GM12878 (cell line): ENCODE data around the gene ALG6.

ENCODE experiments used
- BCL11A ChIP-seq: IDR thresholded peaks from 2 replicates; pipeline ENCODE4 v1.6.1; 2011; ENCODE audit warnings: low read depth, low read length
- FOS ChIP-seq: IDR thresholded peaks from 3 replicates; pipeline ENCODE4 v1.6.1; 2011; ENCODE audit warnings: borderline replicate concordance; ENCODE audit not compliant: insufficient read length; ENCODE audit errors: extremely low read depth
- LARP7 ChIP-seq: fragments of 450-650 bp; IDR thresholded peaks from 2 replicates; pipeline ENCODE4 v1.6.1; 2017; ENCODE audit warnings: mild to moderate bottlenecking
- SIN3A ChIP-seq: IDR thresholded peaks from 2 replicates; pipeline ENCODE4 v1.6.1; 2012; ENCODE audit warnings: low read depth, low read length, improper control_type of control experiment
- TF ChIP-seq, protein P1 (sequence below): fragments of 450-650 bp; IDR thresholded peaks from 2 replicates; pipeline ENCODE4 v1.6.1; 2016; ENCODE audit warnings: mild to moderate bottlenecking

DNA sequence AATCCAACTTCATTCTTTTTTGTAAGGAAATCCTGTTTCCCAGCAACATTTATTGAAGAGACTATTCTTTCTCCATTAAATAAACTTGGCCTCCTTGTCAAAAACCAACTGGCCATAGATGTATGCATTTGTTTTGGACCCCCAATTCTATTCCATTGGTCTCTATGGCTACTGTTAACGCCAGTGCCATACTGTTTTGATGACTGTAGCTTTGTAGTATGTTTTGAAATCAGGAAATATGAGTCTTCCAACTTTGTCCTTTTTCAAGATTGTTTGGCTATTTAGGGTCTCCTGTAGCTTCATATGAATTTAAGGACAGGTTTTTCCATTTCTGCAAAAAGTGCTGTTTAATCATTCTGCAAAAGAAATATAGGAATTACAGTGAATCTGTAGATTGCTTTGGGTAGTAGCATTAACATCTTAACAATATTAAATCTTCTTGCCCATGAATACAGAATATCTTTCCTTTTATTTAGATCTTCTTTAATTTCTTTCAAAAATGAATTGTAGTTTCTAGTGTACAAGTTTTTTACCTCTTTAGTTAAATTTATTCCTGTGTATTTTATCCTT lies 94.3 kb downstream of the ALG6 start:
- TF ChIP-seq LARP7, result no peak
- TF ChIP-seq SIN3A, result no peak
- no peak for TF ChIP-seq BCL11A
- no peak for TF ChIP-seq FOS
- TF ChIP-seq, protein P1, sequence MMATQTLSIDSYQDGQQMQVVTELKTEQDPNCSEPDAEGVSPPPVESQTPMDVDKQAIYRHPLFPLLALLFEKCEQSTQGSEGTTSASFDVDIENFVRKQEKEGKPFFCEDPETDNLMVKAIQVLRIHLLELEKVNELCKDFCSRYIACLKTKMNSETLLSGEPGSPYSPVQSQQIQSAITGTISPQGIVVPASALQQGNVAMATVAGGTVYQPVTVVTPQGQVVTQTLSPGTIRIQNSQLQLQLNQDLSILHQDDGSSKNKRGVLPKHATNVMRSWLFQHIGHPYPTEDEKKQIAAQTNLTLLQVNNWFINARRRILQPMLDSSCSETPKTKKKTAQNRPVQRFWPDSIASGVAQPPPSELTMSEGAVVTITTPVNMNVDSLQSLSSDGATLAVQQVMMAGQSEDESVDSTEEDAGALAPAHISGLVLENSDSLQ, result no peak
